Liver (tissue), 9 donors: ENCODE results near the gene CALU. TPM values are rescaled to one million over a fixed set of nuclear protein-coding genes. Genes with fewer than 3 reads are reported as not detected.
A peak's percentile ranks its signal among the peaks of the same experiment; 100 is the strongest.

Source experiments
- DNase-seq: peaks from one replicate; pipeline ENCODE4 v3.0.0-alpha.2; 2017; ENCODE audit warnings: low spot score
- H3K27ac ChIP-seq, 2 donors: one replicate each; pipeline ENCODE4 v1.7.0; 2013; ENCODE audit warnings: inconsistent platforms in 2 of 2, low read length in 2 of 2, control low read depth in 1 of 2, low read depth in 1 of 2, mild to moderate bottlenecking in 1 of 2
- H3K27me3 ChIP-seq, 4 donors: one replicate each; pipeline versions ENCODE4 v1.6.1 to v1.7.0; 2013; ENCODE audit warnings: low read length in 3 of 4, inconsistent platforms in 1 of 4, mild to moderate bottlenecking in 1 of 4, moderate library complexity in 1 of 4; ENCODE audit not compliant: control insufficient read depth in 4 of 4, insufficient read depth in 4 of 4
- H3K36me3 ChIP-seq, 4 donors: one replicate each; pipeline versions ENCODE4 v1.6.1 to v1.7.0; 2013; ENCODE audit warnings: low read length in 3 of 4, mild to moderate bottlenecking in 3 of 4, low read depth in 1 of 4, moderate library complexity in 1 of 4; ENCODE audit not compliant: control insufficient read depth in 4 of 4, insufficient read depth in 3 of 4
- H3K4me1 ChIP-seq, 4 donors: one replicate each; pipeline versions ENCODE4 v1.6.1 to v1.7.0; 2013; ENCODE audit warnings: low read length in 3 of 4, mild to moderate bottlenecking in 3 of 4, moderate library complexity in 1 of 4; ENCODE audit not compliant: control insufficient read depth in 4 of 4, insufficient read depth in 4 of 4
- H3K4me3 ChIP-seq, 3 donors: one replicate each; pipeline versions ENCODE4 v1.6.1 to v1.7.0; 2013; ENCODE audit warnings: low read length in 3 of 3, control low read depth in 1 of 3, low read depth in 1 of 3, mild to moderate bottlenecking in 1 of 3
- H3K9ac ChIP-seq, 2 donors: one replicate each; pipeline ENCODE4 v1.7.0; 2013; ENCODE audit warnings: low read length in 2 of 2, mild to moderate bottlenecking in 2 of 2, moderate library complexity in 2 of 2, control low read depth in 1 of 2, low read depth in 1 of 2
- H3K9me3 ChIP-seq, 4 donors: one replicate each; pipeline versions ENCODE4 v1.6.1 to v1.7.0; 2013; ENCODE audit warnings: low read length in 3 of 4; ENCODE audit not compliant: control insufficient read depth in 4 of 4
- CTCF ChIP-seq: fragments of 150-350 bp; IDR thresholded peaks from 2 replicates; pipeline ENCODE4 v1.5.1; 2017; ENCODE audit warnings: improper control_type of control experiment, low read depth, low read length; ENCODE audit not compliant: missing input control
- EGR1 ChIP-seq, 2 donors: IDR thresholded peaks; 2 replicates each; pipeline ENCODE4 v1.6.1; 2016 to 2018; ENCODE audit warnings: antibody characterized with exemption in 2 of 2, low read depth in 2 of 2
- FOXA1 ChIP-seq: IDR thresholded peaks from 2 replicates; pipeline ENCODE4 v1.6.1; 2016; ENCODE audit warnings: antibody characterized with exemption
- FOXA2 ChIP-seq: IDR thresholded peaks from 2 replicates; pipeline ENCODE4 v1.6.1; 2016; ENCODE audit warnings: antibody characterized with exemption
- GABPA ChIP-seq, 2 donors: IDR thresholded peaks in 1 of 2; conservative IDR thresholded peaks in 1 of 2; 2 replicates each; pipeline ENCODE4 v1.6.1; 2016; ENCODE audit warnings: antibody characterized with exemption in 2 of 2, mild to moderate bottlenecking in 1 of 2, moderate library complexity in 1 of 2
- HNF4A ChIP-seq, 2 donors: conservative IDR thresholded peaks; 2 replicates each; pipeline ENCODE4 v1.6.1; 2016; ENCODE audit warnings: antibody characterized with exemption in 2 of 2, mild to moderate bottlenecking in 2 of 2
- HNF4G ChIP-seq: IDR thresholded peaks from 2 replicates; pipeline ENCODE4 v1.6.1; 2016; ENCODE audit warnings: antibody characterized with exemption
- JUND ChIP-seq, 2 donors: IDR thresholded peaks; 2 replicates each; pipeline ENCODE4 v1.6.1; 2016; ENCODE audit warnings: antibody characterized with exemption in 2 of 2
- MAX ChIP-seq: IDR thresholded peaks from 2 replicates; pipeline ENCODE4 v1.6.1; 2016; ENCODE audit warnings: antibody characterized with exemption
- NR2F2 ChIP-seq: IDR thresholded peaks from 2 replicates; pipeline ENCODE4 v1.6.1; 2016; ENCODE audit warnings: antibody characterized with exemption
- RAD21 ChIP-seq, 2 donors: IDR thresholded peaks; 2 replicates each; pipeline ENCODE4 v1.6.1; 2016; ENCODE audit warnings: antibody characterized with exemption in 2 of 2, mild to moderate bottlenecking in 2 of 2
- REST ChIP-seq: IDR thresholded peaks from 2 replicates; pipeline ENCODE4 v1.6.1; 2016; ENCODE audit warnings: antibody characterized with exemption, mild to moderate bottlenecking
- RXRA ChIP-seq, 2 donors: IDR thresholded peaks; 2 replicates each; pipeline ENCODE4 v1.6.1; 2017 to 2018; ENCODE audit warnings: antibody characterized with exemption in 2 of 2, mild to moderate bottlenecking in 1 of 2
- SP1 ChIP-seq: IDR thresholded peaks from 2 replicates; pipeline ENCODE4 v1.6.1; 2018; ENCODE audit warnings: antibody characterized with exemption, mild to moderate bottlenecking
- TAF1 ChIP-seq: conservative IDR thresholded peaks from 2 replicates; pipeline ENCODE4 v1.6.1; 2016; ENCODE audit warnings: antibody characterized with exemption, mild to moderate bottlenecking
- YY1 ChIP-seq: IDR thresholded peaks from 2 replicates; pipeline ENCODE4 v1.6.1; 2016; ENCODE audit warnings: antibody characterized with exemption, mild to moderate bottlenecking
- WGBS: extraction: QIAGEN DNeasy Blood & Tissue Kit; methylation state at CpG from one replicate; pipeline ENCODE4 v1.1.7; 2013; 5-methylcytosine and 5-hydroxymethylcytosine counted together
- polyA plus RNA-seq, 2 donors: library from polyadenylated mRNA; stranded (reverse) in 1 of 2; unstranded in 1 of 2; fragments of 200-250 nt in 1 of 2; fragments of >200 nt in 1 of 2; fragmentation: Nextera tagmentation in 1 of 2; extraction: Ambion mirVana in 1 of 2; gene quantifications; one replicate each; pipeline versions ENCODE4 v1.2.1 to v1.2.3, GENCODE V29; 2013 to 2015
- total RNA-seq, 2 donors: library from RNA; depleted of rRNA; stranded (reverse); fragments of >200 nt; gene quantifications; one replicate each; pipeline ENCODE4 v1.2.3, GENCODE V29; 2014
- TF ChIP-seq, protein P1 (sequence below): IDR thresholded peaks from 2 replicates; pipeline ENCODE4 v1.6.1; 2016; ENCODE audit warnings: antibody characterized with exemption
- TF ChIP-seq, protein P2 (sequence below): IDR thresholded peaks from 2 replicates; pipeline ENCODE4 v1.6.1; 2016; ENCODE audit warnings: antibody characterized with exemption
- donor health status: healthy.
- donor health status: healthy.
- donor health status: healthy.
- donor health status: healthy.
- donor health status: healthy.

The CALU gene
- total RNA-seq (10 to 100 TPM; 41.1 to 57.9 TPM), polyA plus RNA-seq (10 to 100 TPM; 37.1 to 43.9 TPM)

GRCh38 chr7:128739048-128739962 lies at the start of gene CALU:
Gene CALU (plus strand): TSS chr7:128739359. CDS start chr7:128748584, 9,225 bp downstream.
- under 1% methylated on average over 74 of the region's 74 CpGs for WGBS
- H3K27ac ChIP-seq = peak within 1 kb of the TSS; percentile 87 to 96

More at GRCh38 chr7:128739048-128739962, at the start of gene CALU:
- peak; percentile 92 for DNase-seq
- Histone ChIP-seq H3K4me3 (peak within 1 kb of the TSS; percentile 89 to 100 (median 92)), H3K9me3 (no peaks in the 10 kb centered on the region), H3K27me3 (no peaks in the 10 kb centered on the region), H3K36me3 (no peaks in the 10 kb centered on the region), H3K9ac (peak within 1 kb of the TSS; percentile 70 to 87), H3K4me1 (peaks cover 0 to 19% (median 13%) of the 10 kb centered on the region in 4 donors)
- TF ChIP-seq RXRA (IDR thresholded peaks at IDR 0.05) = peak in 1 of 2 donors; percentile 30
- TF ChIP-seq, protein P1, sequence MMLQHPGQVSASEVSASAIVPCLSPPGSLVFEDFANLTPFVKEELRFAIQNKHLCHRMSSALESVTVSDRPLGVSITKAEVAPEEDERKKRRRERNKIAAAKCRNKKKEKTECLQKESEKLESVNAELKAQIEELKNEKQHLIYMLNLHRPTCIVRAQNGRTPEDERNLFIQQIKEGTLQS = no peak
- TF ChIP-seq YY1 = peak; percentile 64
- no peak for TF ChIP-seq RAD21 (IDR thresholded peaks at IDR 0.05)
- TF ChIP-seq, protein P2, sequence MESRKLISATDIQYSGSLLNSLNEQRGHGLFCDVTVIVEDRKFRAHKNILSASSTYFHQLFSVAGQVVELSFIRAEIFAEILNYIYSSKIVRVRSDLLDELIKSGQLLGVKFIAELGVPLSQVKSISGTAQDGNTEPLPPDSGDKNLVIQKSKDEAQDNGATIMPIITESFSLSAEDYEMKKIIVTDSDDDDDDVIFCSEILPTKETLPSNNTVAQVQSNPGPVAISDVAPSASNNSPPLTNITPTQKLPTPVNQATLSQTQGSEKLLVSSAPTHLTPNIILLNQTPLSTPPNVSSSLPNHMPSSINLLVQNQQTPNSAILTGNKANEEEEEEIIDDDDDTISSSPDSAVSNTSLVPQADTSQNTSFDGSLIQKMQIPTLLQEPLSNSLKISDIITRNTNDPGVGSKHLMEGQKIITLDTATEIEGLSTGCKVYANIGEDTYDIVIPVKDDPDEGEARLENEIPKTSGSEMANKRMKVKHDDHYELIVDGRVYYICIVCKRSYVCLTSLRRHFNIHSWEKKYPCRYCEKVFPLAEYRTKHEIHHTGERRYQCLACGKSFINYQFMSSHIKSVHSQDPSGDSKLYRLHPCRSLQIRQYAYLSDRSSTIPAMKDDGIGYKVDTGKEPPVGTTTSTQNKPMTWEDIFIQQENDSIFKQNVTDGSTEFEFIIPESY = peak; percentile 90
- TF ChIP-seq HNF4G = no peak
- peak; percentile 35 for TF ChIP-seq TAF1
- TF ChIP-seq JUND (IDR thresholded peaks at IDR 0.05) = no peak
- TF ChIP-seq CTCF = no peak
- no peak for TF ChIP-seq FOXA2
- TF ChIP-seq HNF4A (conservative IDR thresholded peaks at IDR 0.05) = peak; percentile 31 to 33
- no peak for TF ChIP-seq EGR1 (IDR thresholded peaks at IDR 0.05; ENCODE audit: low read depth in 2 of 2)
- peak; percentile 70 for TF ChIP-seq REST
- peak; percentile 74 for TF ChIP-seq SP1
- TF ChIP-seq MAX = no peak
- TF ChIP-seq FOXA1 = no peak
- TF ChIP-seq NR2F2 = no peak
- peak; percentile 68 to 90 for TF ChIP-seq GABPA (IDR thresholded peaks at IDR 0.05 in 1 of 2, conservative IDR thresholded peaks at IDR 0.05 in 1 of 2)
